ENCODE data around the gene SLC22A23. TPM values are rescaled to one million over a fixed set of nuclear protein-coding genes. Genes with fewer than 3 reads are reported as not detected.

The SLC22A23 gene
- total RNA-seq, 1 donor from 2014 or later: 18.7 TPM

DNA sequence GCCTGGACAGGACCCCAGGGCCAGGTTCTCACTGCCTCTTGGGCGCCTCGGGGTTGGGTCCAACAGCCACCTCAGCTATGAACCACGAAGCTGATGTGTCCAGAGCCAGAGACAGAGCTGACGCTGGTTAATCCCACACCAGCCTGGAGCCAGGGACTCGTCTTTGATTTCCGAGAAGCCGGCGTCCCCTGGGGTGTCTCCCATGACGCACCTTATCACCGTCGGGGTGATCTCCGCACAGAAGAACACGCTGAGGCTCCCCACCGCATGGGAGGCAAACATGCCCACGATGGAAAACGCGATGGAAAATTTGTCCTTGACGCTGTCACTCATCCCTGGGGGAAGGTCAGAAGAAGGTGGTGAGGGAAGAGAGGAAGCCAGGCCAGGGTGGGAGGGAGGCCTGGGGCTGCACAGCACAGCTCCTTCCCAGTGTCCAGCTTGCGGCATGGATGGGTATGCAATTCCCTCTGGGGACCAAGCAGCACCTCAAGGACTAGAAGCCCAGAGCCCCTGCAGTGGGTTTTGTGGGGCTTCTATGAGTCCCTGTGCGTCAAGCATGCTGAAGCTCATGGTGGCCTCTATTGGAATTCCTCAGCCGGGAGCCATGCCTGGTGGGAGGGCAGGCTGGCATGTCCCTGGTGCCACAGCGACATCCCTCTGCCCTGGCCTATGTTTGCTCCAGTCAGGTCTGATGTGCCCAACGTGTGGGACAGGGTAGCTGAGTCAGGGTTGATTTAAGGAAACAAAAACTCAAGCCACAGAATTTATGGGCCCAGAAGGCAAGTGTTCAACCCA, 173.0 kb downstream of the SLC22A23 start:
- TF ChIP-seq, protein P1, sequence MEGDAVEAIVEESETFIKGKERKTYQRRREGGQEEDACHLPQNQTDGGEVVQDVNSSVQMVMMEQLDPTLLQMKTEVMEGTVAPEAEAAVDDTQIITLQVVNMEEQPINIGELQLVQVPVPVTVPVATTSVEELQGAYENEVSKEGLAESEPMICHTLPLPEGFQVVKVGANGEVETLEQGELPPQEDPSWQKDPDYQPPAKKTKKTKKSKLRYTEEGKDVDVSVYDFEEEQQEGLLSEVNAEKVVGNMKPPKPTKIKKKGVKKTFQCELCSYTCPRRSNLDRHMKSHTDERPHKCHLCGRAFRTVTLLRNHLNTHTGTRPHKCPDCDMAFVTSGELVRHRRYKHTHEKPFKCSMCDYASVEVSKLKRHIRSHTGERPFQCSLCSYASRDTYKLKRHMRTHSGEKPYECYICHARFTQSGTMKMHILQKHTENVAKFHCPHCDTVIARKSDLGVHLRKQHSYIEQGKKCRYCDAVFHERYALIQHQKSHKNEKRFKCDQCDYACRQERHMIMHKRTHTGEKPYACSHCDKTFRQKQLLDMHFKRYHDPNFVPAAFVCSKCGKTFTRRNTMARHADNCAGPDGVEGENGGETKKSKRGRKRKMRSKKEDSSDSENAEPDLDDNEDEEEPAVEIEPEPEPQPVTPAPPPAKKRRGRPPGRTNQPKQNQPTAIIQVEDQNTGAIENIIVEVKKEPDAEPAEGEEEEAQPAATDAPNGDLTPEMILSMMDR (IDR thresholded peaks at IDR 0.05; ENCODE audit: insufficient read depth, low read length, severe bottlenecking): no peak
- Histone ChIP-seq H3K36me3 (ENCODE audit: control insufficient read depth, insufficient read depth, low read length) (peaks cover 16% of the 10 kb centered on the region), H3K27me3 (ENCODE audit: control insufficient read depth, insufficient read depth, low read length) (no peaks in the 10 kb centered on the region), H3K4me3 (ENCODE audit: low read depth, low read length) (no peak overlapping the region)
- DNase-seq (ENCODE audit: low read depth) (no peak), FAIRE-seq (no peak)

DNA sequence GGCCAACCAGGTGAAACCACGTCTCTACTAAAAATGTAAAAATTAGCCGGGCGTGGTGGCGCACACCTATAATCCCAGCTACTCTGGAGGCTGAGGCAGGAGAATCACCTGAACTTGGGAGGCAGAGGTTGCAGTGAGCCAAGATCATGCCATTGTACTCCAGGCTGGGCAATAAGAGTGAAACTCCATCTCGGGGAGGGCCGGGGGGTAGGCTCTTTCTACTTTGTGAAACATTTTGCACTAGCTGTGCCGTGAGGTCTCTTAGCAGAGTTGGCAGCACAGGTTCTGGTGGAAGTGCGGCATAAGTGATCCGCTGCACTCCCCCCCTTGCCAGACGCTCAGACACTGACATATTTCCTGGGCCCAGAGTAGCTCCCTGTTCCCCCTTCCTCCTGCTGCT, 173.6 kb downstream of the SLC22A23 start:
- no peaks in the 10 kb centered on the region for H3K27me3 ChIP-seq (ENCODE audit: control insufficient read depth, insufficient read depth, low read length)
- H3K4me3 ChIP-seq (ENCODE audit: low read depth, low read length): no peak overlapping the region
- DNase-seq (ENCODE audit: low read depth): no peak
- H3K36me3 ChIP-seq (ENCODE audit: control insufficient read depth, insufficient read depth, low read length): peaks cover 16% of the 10 kb centered on the region
- TF ChIP-seq, protein P1 (IDR thresholded peaks at IDR 0.05; ENCODE audit: insufficient read depth, low read length, severe bottlenecking): no peak
- FAIRE-seq: no peak

DNA sequence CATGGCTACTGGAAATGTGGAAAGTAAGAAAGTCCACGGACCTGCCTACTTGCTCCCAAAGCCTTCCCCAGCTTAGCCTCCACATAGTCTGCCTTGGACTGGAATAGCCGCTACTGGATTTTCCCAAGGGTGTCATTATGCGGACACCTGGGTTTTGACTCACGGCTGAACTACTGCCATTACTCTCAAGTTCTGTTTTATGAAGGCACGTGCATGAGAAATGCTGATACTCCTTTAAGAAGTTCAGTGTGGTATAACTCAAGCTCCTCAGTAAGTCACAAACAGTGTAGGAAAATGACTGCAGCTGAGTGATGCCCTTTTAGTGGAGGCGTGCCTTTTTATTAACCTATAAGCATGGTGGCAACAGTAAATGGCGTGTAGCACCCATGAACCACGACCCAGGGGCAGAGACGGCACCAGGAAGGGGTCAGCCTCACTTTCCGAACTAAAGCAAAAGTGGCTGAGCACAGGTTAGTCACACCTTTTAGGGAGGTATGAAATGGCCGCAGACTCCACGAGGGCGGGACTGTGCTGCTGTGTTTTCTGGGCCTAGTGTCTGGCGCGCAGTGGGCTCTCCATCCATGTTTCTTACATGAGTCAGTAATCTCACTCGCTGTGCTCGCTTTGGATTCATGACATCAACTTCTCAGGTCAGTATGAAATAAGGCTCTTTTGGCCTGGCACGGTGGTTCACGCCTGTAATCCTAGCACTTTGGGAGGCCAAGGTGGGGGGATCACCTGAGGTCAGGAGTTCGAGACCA, 174.2 kb downstream of the SLC22A23 start:
- Histone ChIP-seq H3K4me3 (ENCODE audit: low read depth, low read length) (no peak overlapping the region), H3K27me3 (ENCODE audit: control insufficient read depth, insufficient read depth, low read length) (no peaks in the 10 kb centered on the region), H3K36me3 (ENCODE audit: control insufficient read depth, insufficient read depth, low read length) (peaks cover 16% of the 10 kb centered on the region)
- DNase-seq (ENCODE audit: low read depth): no peak
- TF ChIP-seq, protein P1 (IDR thresholded peaks at IDR 0.05; ENCODE audit: insufficient read depth, low read length, severe bottlenecking): no peak
- peak; percentile 47 for FAIRE-seq

DNA sequence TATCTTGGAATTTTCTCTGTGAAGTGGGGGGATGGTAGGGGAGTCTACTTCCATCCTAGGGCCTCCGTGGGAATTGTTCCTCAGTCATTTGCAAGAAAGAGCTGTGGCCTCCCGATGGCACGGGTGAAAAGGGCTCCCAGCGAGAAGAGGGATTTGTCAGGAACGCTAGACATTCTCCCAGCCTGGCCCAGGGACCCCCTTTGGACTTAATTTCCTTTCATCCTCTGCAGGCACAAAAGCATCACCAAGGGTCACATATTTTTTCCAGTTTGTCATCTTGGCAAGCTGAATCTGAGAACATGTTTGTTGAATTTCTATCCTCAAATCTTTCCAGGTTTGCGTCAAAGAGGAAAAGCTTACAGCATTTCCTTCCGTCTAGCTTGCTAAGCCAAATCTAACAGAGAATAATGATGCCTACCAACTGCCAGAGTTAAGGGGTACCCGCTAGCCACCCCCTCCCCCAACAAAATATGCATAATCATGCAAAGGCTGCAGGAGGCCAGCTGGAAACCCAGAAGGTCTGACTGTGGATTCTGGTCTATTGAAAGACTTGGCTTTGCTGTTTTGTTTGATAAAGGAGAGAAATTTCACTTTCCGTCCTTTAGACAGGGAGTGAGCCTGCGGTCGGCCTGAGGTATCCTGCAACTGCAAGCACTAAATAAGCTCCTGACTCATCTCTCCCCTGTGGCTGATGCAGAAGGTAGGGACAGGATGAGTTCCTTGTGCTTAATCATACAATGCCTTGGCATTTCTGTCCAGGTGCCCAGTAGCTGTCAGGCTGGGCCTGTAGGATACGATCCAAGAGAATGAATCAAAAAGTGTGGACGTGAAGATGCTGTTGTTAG, 175.0 kb downstream of the SLC22A23 start:
- DNase-seq (ENCODE audit: low read depth): peak; percentile 90
- TF ChIP-seq, protein P1 (IDR thresholded peaks at IDR 0.05; ENCODE audit: insufficient read depth, low read length, severe bottlenecking): no peak
- peaks cover 16% of the 10 kb centered on the region for H3K36me3 ChIP-seq (ENCODE audit: control insufficient read depth, insufficient read depth, low read length)
- no peak overlapping the region for H3K4me3 ChIP-seq (ENCODE audit: low read depth, low read length)
- no peaks in the 10 kb centered on the region for H3K27me3 ChIP-seq (ENCODE audit: control insufficient read depth, insufficient read depth, low read length)
- peak; percentile 99 for FAIRE-seq

DNA sequence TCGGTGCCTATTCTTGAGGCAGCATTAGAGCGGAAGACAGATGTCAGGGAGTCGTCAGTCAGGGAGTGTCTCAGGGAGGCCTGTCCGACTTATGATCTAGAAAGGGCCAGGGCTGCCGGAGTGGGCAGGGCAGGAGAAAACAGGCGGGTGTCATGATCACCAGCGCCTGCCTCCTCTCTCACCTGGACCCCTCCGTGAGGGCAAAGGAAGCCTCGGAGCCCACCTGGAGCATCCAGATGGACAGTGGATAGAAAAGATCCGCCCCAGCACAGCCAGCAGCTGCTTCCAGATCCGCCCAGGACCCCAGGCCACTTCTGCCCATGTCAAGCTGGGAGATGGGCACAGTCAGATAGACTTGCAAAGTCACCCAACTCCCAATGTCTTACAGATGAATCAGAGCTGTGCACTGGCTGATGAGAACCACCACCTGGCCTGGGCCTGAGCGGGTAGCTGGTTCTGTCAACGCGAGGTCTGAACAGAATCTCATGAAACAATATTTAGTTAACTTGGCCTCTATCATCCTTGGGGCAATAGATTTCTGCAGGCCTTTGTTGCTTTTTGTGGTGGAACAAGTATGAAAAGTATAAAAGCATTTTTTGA, 175.9 kb downstream of the SLC22A23 start:
- no peaks in the 10 kb centered on the region for H3K27me3 ChIP-seq (ENCODE audit: control insufficient read depth, insufficient read depth, low read length)
- FAIRE-seq: no peak
- TF ChIP-seq, protein P1 (IDR thresholded peaks at IDR 0.05; ENCODE audit: insufficient read depth, low read length, severe bottlenecking): no peak
- no peak for DNase-seq (ENCODE audit: low read depth)
- H3K4me3 ChIP-seq (ENCODE audit: low read depth, low read length): no peak overlapping the region
- H3K36me3 ChIP-seq (ENCODE audit: control insufficient read depth, insufficient read depth, low read length): peaks cover 15% of the 10 kb centered on the region

All from bronchial epithelial cell (primary cell).